Trophoblast cell (in vitro differentiated cells and primary cell): ENCODE results near the gene INPP5D.

Experiments used
- DNase-seq, 2 donors: peaks; one replicate each; pipeline ENCODE4 v3.0.0-alpha.2; 2016
- H2AFZ ChIP-seq: 2 replicates; pipeline ENCODE4 v1.6.1; 2013; ENCODE audit warnings: low read length, moderate library complexity, mild to moderate bottlenecking; ENCODE audit not compliant: insufficient read depth, poor library complexity
- H2AK5ac ChIP-seq: 2 replicates; pipeline ENCODE4 v1.6.1; 2013; ENCODE audit warnings: mild to moderate bottlenecking, low read length
- H2BK120ac ChIP-seq: 2 replicates; pipeline ENCODE4 v1.6.1; 2013; ENCODE audit warnings: low read length, mild to moderate bottlenecking, moderate library complexity; ENCODE audit not compliant: insufficient read depth, poor library complexity
- H2BK12ac ChIP-seq: 2 replicates; pipeline ENCODE4 v1.6.1; 2013; ENCODE audit warnings: mild to moderate bottlenecking, low read length, moderate library complexity
- H2BK5ac ChIP-seq: 2 replicates; pipeline ENCODE4 v1.6.1; 2013; ENCODE audit warnings: low read length, low read depth, moderate library complexity, mild to moderate bottlenecking; ENCODE audit not compliant: poor library complexity
- H3K14ac ChIP-seq: 2 replicates; pipeline ENCODE4 v1.6.1; 2013; ENCODE audit warnings: mild to moderate bottlenecking, low read length
- H3K18ac ChIP-seq: 2 replicates; pipeline ENCODE4 v1.6.1; 2013; ENCODE audit warnings: mild to moderate bottlenecking, low read length
- H3K23ac ChIP-seq: 2 replicates; pipeline ENCODE4 v1.6.1; 2013; ENCODE audit warnings: low read length
- H3K27ac ChIP-seq: 2 replicates; pipeline ENCODE4 v1.5.1; 2013; ENCODE audit warnings: low read depth, mild to moderate bottlenecking, inconsistent platforms, low read length, moderate library complexity
- H3K27me3 ChIP-seq: 2 replicates; pipeline ENCODE4 v1.6.1; 2013; ENCODE audit warnings: inconsistent platforms, mild to moderate bottlenecking, low read length, moderate library complexity; ENCODE audit not compliant: insufficient read depth
- H3K36me3 ChIP-seq, 2 experiments: 1 replicate in 1 of 2; 2 replicates in 1 of 2; pipeline ENCODE4 v1.6.1; 2013; ENCODE audit warnings: low read length in 2 of 2, mild to moderate bottlenecking in 2 of 2, moderate library complexity in 1 of 2; ENCODE audit not compliant: insufficient read depth in 2 of 2, control insufficient read depth in 1 of 2
- H3K4ac ChIP-seq: 2 replicates; pipeline ENCODE4 v1.6.1; 2013; ENCODE audit warnings: low read depth, mild to moderate bottlenecking, low read length, moderate library complexity
- H3K4me1 ChIP-seq, 2 experiments: 1 replicate in 1 of 2; 2 replicates in 1 of 2; pipeline ENCODE4 v1.6.1; 2013; ENCODE audit warnings: low read length in 2 of 2, mild to moderate bottlenecking in 2 of 2, moderate library complexity in 1 of 2; ENCODE audit not compliant: insufficient read depth in 2 of 2, control insufficient read depth in 1 of 2
- H3K4me2 ChIP-seq: 2 replicates; pipeline ENCODE4 v1.6.1; 2013; ENCODE audit warnings: inconsistent platforms, mild to moderate bottlenecking, low read length, moderate library complexity
- H3K4me3 ChIP-seq: 2 replicates; pipeline ENCODE4 v1.5.1; 2013; ENCODE audit warnings: mild to moderate bottlenecking, low read depth, low read length, inconsistent platforms
- H3K79me1 ChIP-seq: one replicate; pipeline ENCODE4 v1.6.1; 2013; ENCODE audit warnings: low read length
- H3K79me2 ChIP-seq: 2 replicates; pipeline ENCODE4 v1.6.1; 2013; ENCODE audit warnings: low read length, mild to moderate bottlenecking; ENCODE audit not compliant: control insufficient read depth, insufficient read depth, poor library complexity
- H3K9ac ChIP-seq: 2 replicates; pipeline ENCODE4 v1.6.1; 2013; ENCODE audit warnings: mild to moderate bottlenecking, low read length
- H3K9me3 ChIP-seq: 2 replicates; pipeline ENCODE4 v1.6.1; 2013; ENCODE audit warnings: low read depth, mild to moderate bottlenecking, control low read depth, inconsistent platforms, low read length; ENCODE audit not compliant: insufficient read depth
- H4K12ac ChIP-seq: 2 replicates; pipeline ENCODE4 v1.6.1; 2013; ENCODE audit warnings: low read depth, mild to moderate bottlenecking, low read length, moderate library complexity
- H4K8ac ChIP-seq: 2 replicates; pipeline ENCODE4 v1.6.1; 2013; ENCODE audit warnings: low read depth, mild to moderate bottlenecking, low read length, moderate library complexity
- H4K91ac ChIP-seq: one replicate; pipeline ENCODE4 v1.6.1; 2013; ENCODE audit warnings: low read depth, mild to moderate bottlenecking, low read length, moderate library complexity
- WGBS: extraction: QIAGEN DNeasy Blood & Tissue Kit; methylation state at CpG from one replicate; pipeline ENCODE4 v1.1.7; 2013; ENCODE audit warnings: missing lambda C conversion rate; ENCODE audit not compliant: insufficient read length, insufficient coverage; ENCODE audit errors: extremely low coverage; 5-methylcytosine and 5-hydroxymethylcytosine counted together

The INPP5D gene

GRCh38 chr2:233068762-233069418, 8.7 kb downstream of the INPP5D start:
- Histone ChIP-seq H3K18ac (no peak overlapping the region), H4K12ac (no peak overlapping the region)

GRCh38 chr2:233072838-233073237, 12.7 kb downstream of the INPP5D start:
- no peak overlapping the region for H2AK5ac ChIP-seq
- H3K36me3 ChIP-seq, result no peaks in the 10 kb centered on the region
- no peak for DNase-seq
- no peak overlapping the region for H2BK5ac ChIP-seq
- H3K79me1 ChIP-seq, result no peaks in the 10 kb centered on the region
- H4K91ac ChIP-seq, result no peak overlapping the region
- no peak overlapping the region for H2BK12ac ChIP-seq
- H3K27me3 ChIP-seq, result no peaks in the 10 kb centered on the region
- H3K4me3 ChIP-seq, result no peak overlapping the region
- H4K8ac ChIP-seq, result no peak overlapping the region
- H3K14ac ChIP-seq, result no peak overlapping the region
- H2BK120ac ChIP-seq, result no peak overlapping the region
- no peak overlapping the region for H4K12ac ChIP-seq
- H3K9ac ChIP-seq, result no peak overlapping the region
- H2AFZ ChIP-seq, result no peak overlapping the region
- no peak overlapping the region for H3K4ac ChIP-seq
- no peaks in the 10 kb centered on the region for H3K4me1 ChIP-seq
- H3K9me3 ChIP-seq, result no peaks in the 10 kb centered on the region
- no peak overlapping the region for H3K23ac ChIP-seq
- WGBS, result no CpG with 5 or more reads among the region's 4 CpGs
- no peak overlapping the region for H3K4me2 ChIP-seq
- H3K18ac ChIP-seq, result no peak overlapping the region
- no peaks in the 10 kb centered on the region for H3K79me2 ChIP-seq
- H3K27ac ChIP-seq, result no peak overlapping the region

More at GRCh38 chr2:233068762-233069418, 8.7 kb downstream of the INPP5D start:
- Histone ChIP-seq H3K9ac (no peak overlapping the region), H2BK12ac (no peak overlapping the region), H2AK5ac (no peak overlapping the region), H4K91ac (no peak overlapping the region), H3K14ac (no peak overlapping the region), H3K27me3 (no peaks in the 10 kb centered on the region), H2BK120ac (no peak overlapping the region), H4K8ac (no peak overlapping the region), H3K4ac (no peak overlapping the region), H2AFZ (no peak overlapping the region), H3K4me1 (no peaks in the 10 kb centered on the region), H3K4me2 (no peak overlapping the region), H3K79me1 (no peaks in the 10 kb centered on the region), H3K27ac (no peak overlapping the region), H3K4me3 (no peak overlapping the region), H2BK5ac (no peak overlapping the region), H3K23ac (no peak overlapping the region), H3K9me3 (no peaks in the 10 kb centered on the region), H3K36me3 (no peaks in the 10 kb centered on the region), H3K79me2 (no peaks in the 10 kb centered on the region)
- DNase-seq, result no peak
- no CpG with 5 or more reads among the region's 9 CpGs for WGBS

- no peak for DNase-seq
- Histone ChIP-seq H2BK120ac (no peak overlapping the region), H3K36me3 (no peaks in the 10 kb centered on the region), H3K27me3 (no peaks in the 10 kb centered on the region), H2AFZ (no peak overlapping the region), H2AK5ac (no peak overlapping the region), H3K9me3 (no peaks in the 10 kb centered on the region), H4K8ac (no peak overlapping the region), H3K79me1 (no peaks in the 10 kb centered on the region), H3K9ac (no peak overlapping the region), H2BK5ac (no peak overlapping the region), H3K18ac (no peak overlapping the region), H2BK12ac (no peak overlapping the region), H3K4me2 (no peak overlapping the region), H3K4ac (no peak overlapping the region), H3K4me3 (no peak overlapping the region), H3K4me1 (no peaks in the 10 kb centered on the region), H3K27ac (no peak overlapping the region), H3K79me2 (no peaks in the 10 kb centered on the region), H3K23ac (no peak overlapping the region), H4K91ac (no peak overlapping the region), H4K12ac (no peak overlapping the region), H3K14ac (no peak overlapping the region)
- no CpG with 5 or more reads among the region's 7 CpGs for WGBS
Observed at GRCh38 chr2:233074106-233074505, 14.0 kb downstream of the INPP5D start.

GRCh38 chr2:233075141-233075965, 15.2 kb downstream of the INPP5D start:
- H3K4me3 ChIP-seq, result no peak overlapping the region
- no peak overlapping the region for H3K23ac ChIP-seq
- H3K4ac ChIP-seq, result no peak overlapping the region
- H3K9me3 ChIP-seq, result no peaks in the 10 kb centered on the region
- H4K12ac ChIP-seq, result no peak overlapping the region
- DNase-seq, result no peak
- no peak overlapping the region for H3K9ac ChIP-seq
- no peaks in the 10 kb centered on the region for H3K27me3 ChIP-seq
- no peak overlapping the region for H2AFZ ChIP-seq
- no peak overlapping the region for H2BK120ac ChIP-seq
- H3K14ac ChIP-seq, result no peak overlapping the region
- no peak overlapping the region for H4K91ac ChIP-seq
- H2AK5ac ChIP-seq, result no peak overlapping the region
- H2BK5ac ChIP-seq, result no peak overlapping the region
- no peak overlapping the region for H3K18ac ChIP-seq
- H3K4me2 ChIP-seq, result no peak overlapping the region
- no CpG with 5 or more reads among the region's 6 CpGs for WGBS
- no peak overlapping the region for H2BK12ac ChIP-seq
- no peaks in the 10 kb centered on the region for H3K4me1 ChIP-seq
- no peak overlapping the region for H4K8ac ChIP-seq
- no peaks in the 10 kb centered on the region for H3K36me3 ChIP-seq
- no peaks in the 10 kb centered on the region for H3K79me1 ChIP-seq
- H3K79me2 ChIP-seq, result no peaks in the 10 kb centered on the region
- H3K27ac ChIP-seq, result no peak overlapping the region
